ENCODE measurements around the gene TRIM16.
A peak's percentile ranks its signal among the peaks of the same experiment; 100 is the strongest.
"Not testable (repeated sequence)": the region's sequence is repeated elsewhere in the genome, so short reads cannot be mapped to it uniquely, and the experiment has no call there.

The TRIM16 gene

GRCh38 chr17:15658296-15658695 lies 25.8 kb downstream of the TRIM16 start:
- DNase-seq (ENCODE audit: low read depth): no peak

DNA sequence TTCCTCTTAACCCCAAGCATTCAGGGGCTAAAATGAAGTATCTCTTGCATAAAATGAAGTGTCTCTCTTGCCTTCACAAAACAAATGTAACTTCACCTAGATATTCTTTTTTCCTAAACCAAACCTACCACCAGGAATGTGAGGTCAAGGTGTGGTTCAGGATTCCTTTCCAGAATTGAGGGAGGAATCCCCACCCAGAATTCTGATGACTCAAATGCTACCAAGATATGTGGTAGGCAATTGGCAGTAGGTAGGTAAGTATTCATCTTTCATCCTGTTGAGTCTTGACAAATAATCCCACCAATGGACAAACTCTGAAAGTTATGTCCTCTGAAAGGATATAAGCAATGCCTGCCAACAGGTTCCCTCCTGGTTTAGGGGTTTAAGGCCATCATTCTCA lies 26.2 kb downstream of the TRIM16 start:
- DNase-seq (ENCODE audit: low read depth): no peak

- DNase-seq (ENCODE audit: low read depth): no peak
These were observed 29.1 kb downstream of the TRIM16 start for GRCh38 chr17:15654886-15655561.

- DNase-seq (ENCODE audit: low read depth): not testable (repeated sequence)
These were observed 29.7 kb downstream of the TRIM16 start for GRCh38 chr17:15654401-15654800.

DNA sequence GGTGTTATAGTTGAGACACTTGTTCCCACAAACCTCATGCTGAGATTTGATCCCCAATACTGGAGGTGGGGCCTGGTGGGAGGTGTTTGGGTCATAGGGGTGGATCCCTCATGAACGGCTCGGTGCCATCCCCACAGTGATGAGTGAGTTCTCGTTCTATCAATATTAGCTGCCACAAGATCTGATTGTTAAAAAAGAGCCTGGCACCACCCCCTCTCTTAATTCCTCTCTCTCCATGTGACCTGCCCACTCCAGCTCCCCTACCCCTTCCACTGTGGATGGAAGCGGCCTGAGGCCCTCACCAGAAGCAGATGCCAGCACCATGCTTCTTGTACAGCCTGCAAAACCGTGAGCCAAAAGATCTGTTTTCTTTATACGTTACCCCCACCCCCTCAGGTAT lies 31.2 kb downstream of the TRIM16 start:
- no peak for DNase-seq (ENCODE audit: low read depth)

DNA sequence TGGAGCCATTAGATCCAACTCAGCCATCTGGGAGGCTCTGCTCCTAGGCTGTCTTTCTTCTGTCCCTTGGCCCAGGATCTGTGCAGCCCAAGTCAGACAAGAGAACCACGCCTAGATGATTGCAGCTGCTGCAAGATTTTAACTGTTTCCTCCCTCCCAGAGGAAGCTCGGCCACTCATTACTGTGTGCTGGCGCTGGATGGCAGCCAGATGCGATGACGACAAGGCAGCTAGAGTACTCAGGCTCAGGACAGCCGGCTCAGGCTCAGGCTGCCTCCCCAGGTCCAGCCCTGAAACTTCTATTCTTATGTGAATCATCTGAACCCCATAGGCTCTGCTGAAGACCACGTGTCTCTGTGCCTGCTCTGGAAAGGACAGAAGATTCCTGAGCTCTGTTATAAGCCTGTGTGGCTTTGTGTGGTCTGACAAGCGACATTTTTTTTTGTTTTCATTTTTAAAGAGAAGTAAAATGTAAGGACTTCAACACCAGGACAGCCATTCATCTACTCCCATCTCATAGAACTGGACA lies 32.5 kb downstream of the TRIM16 start:
- DNase-seq (ENCODE audit: low read depth): peak; percentile 98

DNA sequence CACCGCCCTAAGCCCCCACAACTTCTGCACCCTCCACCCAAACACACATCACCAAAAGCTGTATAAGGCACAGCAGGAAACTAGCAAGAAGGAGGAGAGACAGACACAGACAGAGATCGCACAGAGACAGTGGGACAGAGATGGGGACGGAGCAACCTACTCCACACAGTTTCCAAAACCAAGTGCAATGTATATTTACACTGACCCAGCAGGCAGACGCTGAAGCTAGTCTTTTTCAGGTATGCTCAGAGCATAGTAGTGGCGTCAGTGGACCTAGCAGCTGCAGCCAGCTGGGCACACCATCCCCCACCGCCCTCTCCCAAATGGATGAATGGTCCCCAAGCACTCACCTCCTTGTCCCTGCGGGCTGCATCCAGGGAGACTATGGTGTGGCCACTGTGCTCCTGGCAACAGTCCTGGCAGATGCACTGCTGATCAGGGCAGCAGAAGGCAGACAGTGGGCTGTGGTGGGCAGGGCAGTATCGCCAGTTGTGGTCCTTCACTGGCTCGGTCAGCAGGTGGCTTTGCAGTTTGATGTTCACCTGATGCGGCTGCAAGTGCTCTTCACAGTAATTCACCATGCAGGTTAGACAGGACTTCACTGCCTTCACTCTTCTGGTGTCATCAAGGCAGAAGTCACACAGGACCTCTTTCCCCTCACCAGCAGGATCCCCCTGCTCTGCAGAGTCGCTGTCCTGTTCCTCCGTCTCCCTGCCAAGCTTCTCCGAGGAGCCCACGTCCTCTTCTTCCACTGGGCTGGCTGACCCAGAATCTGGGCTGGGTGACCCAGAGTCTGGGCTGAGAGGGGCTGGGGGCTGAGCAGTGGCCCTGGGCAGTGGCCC lies 33.1 kb downstream of the TRIM16 start:
- DNase-seq (ENCODE audit: low read depth): no peak

- DNase-seq (ENCODE audit: low read depth): peak; percentile 49
These were observed 34.2 kb downstream of the TRIM16 start for GRCh38 chr17:15649861-15650421.

DNA sequence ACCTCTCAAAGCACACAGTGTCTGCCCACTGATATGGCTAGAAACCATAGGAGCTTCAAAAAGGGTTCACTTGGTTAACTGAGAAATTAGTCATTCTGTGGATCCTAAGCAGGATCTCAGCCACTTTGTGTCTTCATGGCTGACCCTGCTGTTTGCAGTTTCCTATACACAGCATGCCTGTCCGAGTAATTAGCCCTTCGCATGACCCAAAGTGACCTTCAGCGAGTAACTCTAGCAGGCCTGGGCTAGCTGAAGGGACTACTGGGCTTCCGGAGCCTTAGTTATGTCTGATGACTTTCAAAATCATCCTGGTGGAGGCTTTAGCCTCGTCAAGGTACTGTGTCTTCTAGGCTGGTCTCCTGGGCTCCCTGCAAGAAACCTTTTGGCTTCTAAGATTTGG lies 35.7 kb downstream of the TRIM16 start:
- DNase-seq (ENCODE audit: low read depth): no peak

DNA sequence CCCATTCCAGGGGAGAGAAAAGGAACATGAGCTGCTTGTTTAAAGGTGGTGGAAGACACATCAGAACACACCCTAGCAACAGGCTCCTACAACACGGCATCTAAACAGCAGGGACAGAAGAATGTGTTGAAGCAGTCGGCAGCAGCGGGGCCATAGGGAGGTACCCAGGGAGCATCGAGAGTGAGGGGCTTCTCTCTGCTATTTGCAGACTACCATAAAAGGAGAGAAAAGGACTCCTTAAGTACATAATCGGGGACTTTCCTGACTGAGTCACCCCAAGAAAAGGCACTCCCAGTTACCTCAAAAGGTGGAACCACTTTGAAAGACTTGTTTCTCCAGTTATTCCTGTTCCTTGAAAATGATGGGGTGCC lies 38.2 kb downstream of the TRIM16 start:
- peak; percentile 56 for DNase-seq (ENCODE audit: low read depth)

GRCh38 chr17:15645099-15645941 lies 38.8 kb downstream of the TRIM16 start:
- not testable (repeated sequence) for DNase-seq (ENCODE audit: low read depth)

- DNase-seq (ENCODE audit: low read depth): not testable (repeated sequence)
These were observed 41.4 kb downstream of the TRIM16 start for GRCh38 chr17:15642505-15643251.

GRCh38 chr17:15642014-15642413 lies 42.1 kb downstream of the TRIM16 start:
- not testable (repeated sequence) for DNase-seq (ENCODE audit: low read depth)

GRCh38 chr17:15630930-15631453 lies 53.1 kb downstream of the TRIM16 start:
- not testable (repeated sequence) for DNase-seq (ENCODE audit: low read depth)

DNA sequence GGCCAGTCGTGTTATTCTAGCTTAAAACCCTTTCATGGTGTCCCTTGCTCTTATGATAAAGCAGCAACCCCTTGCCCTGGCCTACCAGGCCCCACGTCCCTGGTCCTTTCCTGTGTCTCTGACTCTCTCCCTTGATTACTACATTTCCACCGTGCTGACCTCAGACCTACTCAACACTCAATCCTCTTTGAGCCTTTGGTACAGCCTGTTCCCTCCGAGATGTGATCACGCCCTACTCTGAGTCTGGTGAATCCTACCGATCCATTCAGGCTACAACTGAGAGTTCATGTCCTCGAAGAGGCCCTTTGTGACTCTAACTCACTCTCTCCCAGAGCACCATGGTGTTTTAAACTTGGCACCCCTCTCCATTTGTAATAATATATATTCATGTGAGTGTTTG lies 54.1 kb downstream of the TRIM16 start:
- not testable (repeated sequence) for DNase-seq (ENCODE audit: low read depth)

GRCh38 chr17:15623661-15624209 lies 60.4 kb downstream of the TRIM16 start:
- not testable (repeated sequence) for DNase-seq (ENCODE audit: low read depth)

- DNase-seq (ENCODE audit: low read depth): not testable (repeated sequence)
These were observed 60.9 kb downstream of the TRIM16 start for GRCh38 chr17:15623255-15623654.

GRCh38 chr17:15622124-15622523 lies 62.0 kb downstream of the TRIM16 start:
- not testable (repeated sequence) for DNase-seq (ENCODE audit: low read depth)

GRCh38 chr17:15619331-15620058 lies 64.6 kb downstream of the TRIM16 start, which contains the start of gene FBXW10B:
FBXW10B (minus strand) TSS chr17:15619704; CDS start chr17:15619512, 192 bp downstream.
- not testable (repeated sequence) for DNase-seq (ENCODE audit: low read depth)

DNA sequence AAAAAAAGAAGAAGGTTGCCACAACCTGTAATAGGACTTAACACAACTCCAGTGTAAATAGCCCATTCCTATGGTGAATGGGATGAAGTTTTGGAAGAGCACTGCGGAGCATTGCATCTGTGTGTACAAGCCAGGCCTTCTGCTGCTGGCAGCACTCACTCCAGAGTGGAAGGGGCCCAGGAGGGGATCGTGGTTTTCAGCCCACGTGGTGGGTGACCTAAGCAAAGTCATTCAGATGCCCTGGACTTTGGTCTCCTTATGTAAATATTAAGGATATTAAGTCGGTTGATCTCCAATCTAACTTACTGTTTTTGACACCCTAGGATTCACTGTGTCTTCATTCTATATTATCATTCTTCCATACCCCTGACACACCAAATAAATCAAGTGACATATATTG lies 67.3 kb downstream of the TRIM16 start:
- DNase-seq (ENCODE audit: low read depth): not testable (repeated sequence)

Measured in fibroblast of the conjunctiva (primary cell).